ENCODE measurements around the gene XCR1.

GRCh38 chr3:46060551-46060950 lies 33.3 kb upstream of the XCR1 start:
- TF ChIP-seq EZH2phosphoT487 (IDR thresholded peaks at IDR 0.05; ENCODE audit: insufficient read depth, low read depth) = no peak
- no peak for TF ChIP-seq EZH2 (IDR thresholded peaks at IDR 0.05; ENCODE audit: insufficient read depth, poor library complexity, severe bottlenecking)

All from GM23248 (cell line).